Urinary bladder (tissue), 4 donors: ENCODE measurements around the gene CWF19L2. TPM values are rescaled to one million over a fixed set of nuclear protein-coding genes. Genes with fewer than 3 reads are reported as not detected.
"Not testable (repeated sequence)": the region's sequence is repeated elsewhere in the genome, so short reads cannot be mapped to it uniquely, and the experiment has no call there.

Source experiments
- DNase-seq: peaks from one replicate; pipeline ENCODE4 v3.0.0-alpha.2; 2015; ENCODE audit errors: extremely low spot score
- H3K27ac ChIP-seq: one replicate; pipeline ENCODE4 v1.5.1; 2013; ENCODE audit warnings: low read depth, mild to moderate bottlenecking, moderate library complexity
- H3K36me3 ChIP-seq: one replicate; pipeline ENCODE4 v1.6.1; 2013; ENCODE audit warnings: mild to moderate bottlenecking, moderate library complexity; ENCODE audit not compliant: insufficient read depth
- H3K4me1 ChIP-seq: one replicate; pipeline ENCODE4 v1.6.1; 2013; ENCODE audit warnings: mild to moderate bottlenecking, moderate library complexity; ENCODE audit not compliant: insufficient read depth
- H3K4me3 ChIP-seq: one replicate; pipeline ENCODE4 v1.5.1; 2013; ENCODE audit warnings: low read depth, low read length
- WGBS: extraction: QIAGEN DNeasy Blood & Tissue Kit; methylation state at CpG from one replicate; pipeline ENCODE4 v1.1.7; 2013; 5-methylcytosine and 5-hydroxymethylcytosine counted together
- polyA plus RNA-seq: library from polyadenylated mRNA; stranded (reverse); fragments of 200-250 nt; gene quantifications from one replicate; pipeline ENCODE4 v1.2.3, GENCODE V29; 2013
- total RNA-seq: library from RNA; depleted of rRNA; stranded (reverse); fragments of >200 nt; gene quantifications from one replicate; pipeline ENCODE4 v1.2.3, GENCODE V29; 2014
- donor health status: healthy with polysubstance abuse.
- donor health status: healthy.

CWF19L2 gene
- total and polyA plus RNA-seq, 2 donors: 9.1 to 39.2 TPM

DNA sequence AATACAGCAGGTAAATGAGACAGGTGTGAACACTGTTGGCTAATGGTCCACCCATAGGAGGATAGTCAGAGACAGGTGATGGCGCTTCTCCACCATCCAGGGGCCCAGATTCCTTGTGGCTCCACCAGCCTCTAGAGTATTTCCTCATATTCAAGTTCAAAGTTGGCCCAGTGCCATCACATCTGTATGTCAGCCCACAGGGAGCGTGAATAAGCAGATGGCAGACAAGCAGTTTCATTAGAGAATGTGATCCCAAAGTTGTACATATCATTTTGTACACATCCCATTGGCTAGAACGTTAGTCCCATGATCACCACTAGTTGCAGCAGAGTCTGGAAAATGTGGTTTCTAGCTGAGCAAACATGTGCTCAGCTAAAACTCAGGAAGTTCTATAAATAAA is 11.0 kb upstream of the CWF19L2 start:
- no peak overlapping the region for H3K4me3 ChIP-seq
- 50% methylated on average over 3 of the region's 3 CpGs for WGBS
- no peak overlapping the region for H3K27ac ChIP-seq
- no peak for DNase-seq
- no peaks in the 10 kb centered on the region for H3K36me3 ChIP-seq
- no peaks in the 10 kb centered on the region for H3K4me1 ChIP-seq

DNA sequence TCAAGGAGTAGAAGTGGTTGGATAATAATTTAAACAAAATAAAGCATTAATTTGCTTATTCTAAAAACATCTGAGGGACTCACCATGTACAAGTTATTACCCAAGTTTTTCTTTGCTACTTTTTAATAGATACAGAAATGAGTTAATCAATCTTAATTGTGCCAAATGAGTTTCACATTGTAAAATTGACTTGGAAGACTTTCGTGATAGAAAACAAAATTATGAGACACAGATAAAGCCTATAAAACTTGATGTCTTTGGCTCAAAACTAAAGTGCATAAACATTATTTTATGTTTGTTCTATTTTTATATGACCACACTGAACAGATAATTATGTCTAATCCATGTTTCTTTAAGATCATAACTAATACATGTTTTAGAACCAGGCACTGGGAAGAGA is 10.1 kb upstream of the CWF19L2 start:
- Histone ChIP-seq H3K36me3 (no peaks in the 10 kb centered on the region), H3K4me1 (no peaks in the 10 kb centered on the region), H3K4me3 (no peak overlapping the region), H3K27ac (no peak overlapping the region)
- WGBS: 25% methylated on average over 1 of the region's 1 CpG
- DNase-seq: peak; percentile 13

DNA sequence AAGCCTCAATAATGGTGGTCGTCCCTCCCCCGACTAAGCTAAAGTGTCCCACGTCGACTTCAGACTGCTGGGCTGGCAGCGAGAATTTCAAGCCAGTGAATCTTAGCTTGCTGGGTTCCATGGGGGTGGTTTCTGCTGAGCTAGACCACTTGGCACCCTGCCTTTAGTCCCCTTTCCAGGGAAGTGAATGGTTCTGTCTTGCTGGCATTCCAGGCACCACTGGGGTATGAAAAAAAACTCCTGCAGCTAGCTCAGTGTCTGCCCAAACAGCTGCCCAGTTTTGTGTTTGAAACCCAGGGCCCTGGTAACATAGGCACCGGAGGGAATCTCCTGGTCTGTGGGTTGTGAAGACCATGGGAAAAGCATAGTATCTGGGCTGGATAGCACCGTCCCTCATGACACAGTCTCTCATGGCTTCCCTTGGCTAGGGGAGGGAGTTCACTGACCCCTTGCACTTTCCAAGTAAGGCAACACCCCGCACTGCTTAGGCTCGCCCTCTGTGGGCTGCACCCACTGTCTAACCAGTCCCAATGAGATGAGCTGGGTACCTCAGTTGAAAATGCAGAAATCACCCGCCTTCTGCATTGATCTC is 8.7 kb upstream of the CWF19L2 start:
- not testable (repeated sequence) for DNase-seq

DNA sequence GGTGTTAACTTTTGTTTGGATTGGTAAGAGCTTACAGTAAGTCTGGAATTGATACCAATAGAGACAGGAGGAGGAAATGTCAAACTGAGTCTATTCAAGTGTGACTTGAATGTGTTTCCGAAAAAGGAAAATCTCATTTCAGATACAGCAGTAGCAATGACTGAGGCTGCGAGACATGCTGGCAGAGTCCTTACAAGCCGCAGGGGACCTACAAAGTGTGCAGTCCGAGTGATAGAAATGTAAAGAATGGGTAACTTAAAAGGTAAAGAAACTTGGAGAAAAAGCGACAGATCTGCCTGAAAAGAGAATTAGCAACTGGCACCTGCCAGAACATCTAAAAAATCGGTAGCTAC is 444 bp downstream of the CWF19L2 start:
- no peak for DNase-seq
- no peaks in the 10 kb centered on the region for H3K4me1 ChIP-seq
- H3K27ac ChIP-seq: no peak overlapping the region
- H3K36me3 ChIP-seq: peaks cover 2% of the 10 kb centered on the region
- peak overlapping the region; percentile 95 for H3K4me3 ChIP-seq
- under 1% methylated on average over 6 of the region's 6 CpGs for WGBS

More for the DNA sequence above, 8.7 kb upstream of the CWF19L2 start:
- H3K36me3 ChIP-seq, H3K4me1 ChIP-seq, H3K4me3 ChIP-seq, H3K27ac ChIP-seq: not testable (repeated sequence)
- WGBS: 88% methylated on average over 10 of the region's 10 CpGs

DNA sequence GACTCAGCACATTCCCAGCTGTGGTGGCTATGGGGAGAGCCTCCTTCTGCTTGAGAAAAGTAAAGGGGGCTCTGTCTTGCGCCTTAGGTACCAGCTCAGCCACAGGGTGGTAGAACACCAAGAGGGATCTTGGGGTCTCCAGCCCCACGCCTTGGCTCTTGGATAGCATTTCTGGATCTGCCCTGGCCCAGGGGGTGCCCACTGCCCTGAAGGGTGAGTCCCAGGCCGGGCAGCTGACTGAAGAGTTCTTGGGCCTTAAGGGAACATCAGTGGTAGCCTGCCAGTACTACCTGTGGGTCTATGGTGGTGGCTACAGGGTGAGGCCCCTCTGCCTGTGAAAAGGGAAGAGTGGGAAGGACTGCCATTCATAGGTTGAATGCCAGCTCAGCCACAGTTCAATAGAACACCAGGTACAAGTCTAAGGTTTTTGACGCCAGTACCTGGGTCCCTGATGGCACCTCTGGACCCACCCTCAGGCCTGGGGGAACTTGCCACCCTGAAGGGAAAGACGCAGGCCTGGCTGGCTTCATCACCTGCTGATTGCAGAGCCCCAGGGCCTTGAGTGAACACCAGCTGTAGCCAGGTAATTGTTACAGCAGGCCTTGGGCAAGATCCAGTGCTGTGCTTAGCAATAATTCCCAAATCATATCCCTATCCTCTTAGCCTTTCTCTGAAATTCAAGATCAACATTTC is 3.9 kb downstream of the CWF19L2 start:
- Histone ChIP-seq H3K4me1 (no peaks in the 10 kb centered on the region), H3K4me3 (no peak overlapping the region), H3K36me3 (peaks cover 2% of the 10 kb centered on the region), H3K27ac (no peak overlapping the region)
- WGBS: 93% methylated on average over 5 of the region's 5 CpGs
- no peak for DNase-seq

DNA sequence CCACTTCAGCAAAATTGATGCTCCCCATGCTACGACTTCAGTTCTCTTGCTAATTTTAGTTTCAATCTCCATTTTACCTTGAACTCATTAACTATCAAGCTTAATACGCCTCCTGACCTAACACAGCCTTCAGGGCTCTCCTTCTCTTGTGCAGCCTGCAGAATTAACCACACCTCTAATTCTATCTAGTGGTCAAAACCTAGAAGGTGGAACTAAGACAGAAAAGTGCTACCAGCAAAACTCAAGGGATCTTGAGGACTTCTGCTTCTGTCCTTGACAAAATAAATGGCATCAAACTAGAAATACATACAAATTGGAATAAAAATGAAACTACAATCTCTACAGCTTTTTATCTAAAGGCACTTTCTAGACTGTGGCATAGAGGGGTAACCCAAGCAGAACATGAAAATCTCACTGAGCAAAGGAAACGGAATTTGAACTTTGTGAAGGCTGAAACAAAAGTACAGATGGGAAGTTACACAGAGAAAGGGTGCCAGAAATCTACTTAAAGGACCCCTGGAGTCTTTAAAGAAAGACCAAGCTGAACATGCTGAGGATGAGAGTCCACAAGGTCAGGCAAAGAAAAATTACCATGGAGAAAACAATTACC is 10.7 kb downstream of the CWF19L2 start:
- Histone ChIP-seq H3K4me1 (no peaks in the 10 kb centered on the region), H3K27ac (no peak overlapping the region), H3K4me3 (no peak overlapping the region), H3K36me3 (peaks cover 2% of the 10 kb centered on the region)
- 93% methylated on average over 3 of the region's 3 CpGs for WGBS
- no peak for DNase-seq

DNA sequence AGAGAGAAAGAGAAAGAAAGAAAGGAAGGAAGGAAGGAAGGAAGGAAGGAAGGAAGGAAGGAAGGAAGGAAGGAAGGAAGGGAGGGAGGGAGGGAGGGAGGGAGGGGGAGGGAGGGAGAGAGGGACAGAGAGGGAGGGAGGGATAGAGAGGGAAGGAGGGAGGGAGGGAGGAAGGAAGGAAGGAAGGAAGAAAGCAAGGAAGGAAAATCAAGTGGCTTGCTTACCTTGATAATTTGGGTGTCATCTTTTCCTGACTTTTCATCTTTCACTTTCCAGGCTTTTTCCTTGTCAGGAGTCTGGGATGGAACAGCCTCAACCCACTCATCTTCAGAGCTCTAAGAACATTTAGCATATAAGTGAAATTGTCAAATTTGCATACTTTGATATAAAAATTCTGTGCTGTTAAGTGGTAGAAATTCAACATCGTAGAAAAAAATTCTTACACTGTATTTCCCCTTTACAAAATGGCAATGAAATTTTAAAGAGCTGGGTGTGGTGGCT is 14.9 kb downstream of the CWF19L2 start:
- no peak overlapping the region for H3K4me3 ChIP-seq
- 97% methylated on average over 1 of the region's 1 CpG for WGBS
- peaks cover 5% of the 10 kb centered on the region for H3K36me3 ChIP-seq
- H3K4me1 ChIP-seq: no peaks in the 10 kb centered on the region
- no peak for DNase-seq
- H3K27ac ChIP-seq: no peak overlapping the region

DNA sequence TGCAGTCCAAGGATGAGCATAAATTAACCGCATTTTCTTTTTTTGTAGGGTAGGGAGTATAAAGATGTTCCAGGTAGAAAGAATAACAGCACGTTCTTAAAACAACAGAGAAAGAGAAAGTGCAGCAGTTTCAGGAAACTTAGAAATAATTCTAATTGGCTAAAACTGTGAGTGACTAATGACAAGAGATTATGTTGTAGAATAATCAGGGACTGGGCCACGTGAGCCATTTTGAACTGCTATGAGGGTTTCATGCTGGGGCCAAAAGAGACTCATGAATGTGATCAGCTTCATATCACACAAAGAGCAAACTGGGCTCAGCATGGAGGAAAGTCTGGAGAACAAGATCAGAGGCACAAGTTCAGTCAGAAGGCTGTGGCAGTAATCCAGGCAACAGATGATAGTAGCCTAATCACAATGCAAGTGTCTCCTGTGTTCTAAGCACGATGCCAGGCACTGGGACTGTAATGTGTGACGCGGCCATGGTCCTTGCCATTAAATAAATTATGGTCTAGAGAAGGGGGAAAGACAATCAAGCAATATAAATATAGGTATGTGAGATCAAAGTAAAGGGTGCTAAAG is 17.9 kb downstream of the CWF19L2 start:
- 90% methylated on average over 6 of the region's 6 CpGs for WGBS
- Histone ChIP-seq H3K36me3 (peaks cover 3% of the 10 kb centered on the region), H3K4me3 (no peak overlapping the region), H3K27ac (no peak overlapping the region), H3K4me1 (no peaks in the 10 kb centered on the region)
- DNase-seq: no peak

DNA sequence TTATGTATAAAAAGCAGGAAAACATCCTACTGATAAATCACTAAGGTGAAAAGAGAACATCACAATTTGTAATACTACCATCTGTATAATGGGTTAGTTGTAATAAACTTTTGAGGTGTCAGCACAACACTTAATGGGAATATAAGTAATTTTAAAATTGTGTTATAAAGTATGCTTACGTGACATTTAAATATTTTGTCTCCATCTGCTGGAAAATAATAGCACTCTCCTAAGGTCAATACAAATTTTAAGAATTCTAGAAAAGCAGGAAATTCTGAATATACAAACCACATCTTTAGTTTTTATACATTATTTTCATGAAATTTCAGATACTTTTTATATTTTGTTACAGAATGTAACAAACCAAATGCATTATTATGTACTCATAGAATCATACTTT is 19.5 kb downstream of the CWF19L2 start:
- WGBS: 87% methylated on average over 1 of the region's 1 CpG
- Histone ChIP-seq H3K36me3 (peaks cover 3% of the 10 kb centered on the region), H3K4me1 (no peaks in the 10 kb centered on the region), H3K27ac (no peak overlapping the region), H3K4me3 (no peak overlapping the region)
- DNase-seq: no peak

DNA sequence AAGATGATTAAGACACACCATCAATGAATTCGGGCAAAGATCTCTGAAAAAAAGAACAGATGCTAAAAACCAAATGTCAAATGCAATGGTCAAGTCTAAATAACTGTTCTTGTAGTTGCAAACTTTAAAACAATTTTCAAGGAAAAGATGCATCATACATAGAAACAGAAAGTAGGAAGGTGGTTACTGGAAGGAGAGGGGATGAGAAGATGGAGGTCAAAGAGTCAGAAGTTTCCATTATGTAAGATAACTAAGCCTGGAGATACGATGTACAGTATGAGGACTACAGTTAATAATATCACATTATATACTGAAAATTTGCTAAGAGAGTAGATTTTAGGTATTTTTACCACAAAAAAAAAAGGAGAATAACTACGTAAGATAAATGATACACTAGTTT is 27.1 kb downstream of the CWF19L2 start:
- peaks cover 4% of the 10 kb centered on the region for H3K36me3 ChIP-seq
- WGBS: 88% methylated on average over 3 of the region's 3 CpGs
- no peak overlapping the region for H3K4me3 ChIP-seq
- no peak for DNase-seq
- no peaks in the 10 kb centered on the region for H3K4me1 ChIP-seq
- no peak overlapping the region for H3K27ac ChIP-seq

DNA sequence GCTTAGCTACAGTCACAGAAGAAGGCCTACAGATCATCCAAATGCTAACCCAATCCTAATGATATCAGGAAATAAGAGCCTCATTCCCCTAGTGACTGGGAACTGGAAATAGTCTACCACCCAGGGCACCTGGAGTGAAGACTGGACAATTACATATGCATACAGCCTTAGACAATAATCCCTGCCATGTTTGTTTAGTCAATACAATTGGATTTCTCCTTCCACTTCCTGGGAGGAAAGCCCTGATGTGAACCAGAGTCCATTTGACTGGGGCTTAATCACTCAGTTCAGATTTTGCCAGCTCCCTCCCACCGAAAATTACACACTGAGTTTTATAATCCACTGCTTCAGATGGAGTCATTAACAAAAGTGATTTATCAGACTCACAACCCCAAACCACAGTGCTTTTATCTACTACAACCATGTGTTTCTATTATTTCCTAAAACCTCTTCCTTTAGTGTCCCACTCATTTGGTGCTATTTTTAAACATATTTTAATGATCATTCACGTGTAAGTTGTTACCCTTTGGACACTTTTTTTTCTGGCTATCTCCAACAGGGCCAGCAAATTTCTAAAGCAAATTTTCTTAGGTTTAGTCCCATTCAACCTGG is 29.9 kb downstream of the CWF19L2 start:
- no peak overlapping the region for H3K27ac ChIP-seq
- H3K4me1 ChIP-seq: no peaks in the 10 kb centered on the region
- no peak for DNase-seq
- no peak overlapping the region for H3K4me3 ChIP-seq
- peaks cover 4% of the 10 kb centered on the region for H3K36me3 ChIP-seq
- WGBS: 67% methylated on average over 2 of the region's 2 CpGs

DNA sequence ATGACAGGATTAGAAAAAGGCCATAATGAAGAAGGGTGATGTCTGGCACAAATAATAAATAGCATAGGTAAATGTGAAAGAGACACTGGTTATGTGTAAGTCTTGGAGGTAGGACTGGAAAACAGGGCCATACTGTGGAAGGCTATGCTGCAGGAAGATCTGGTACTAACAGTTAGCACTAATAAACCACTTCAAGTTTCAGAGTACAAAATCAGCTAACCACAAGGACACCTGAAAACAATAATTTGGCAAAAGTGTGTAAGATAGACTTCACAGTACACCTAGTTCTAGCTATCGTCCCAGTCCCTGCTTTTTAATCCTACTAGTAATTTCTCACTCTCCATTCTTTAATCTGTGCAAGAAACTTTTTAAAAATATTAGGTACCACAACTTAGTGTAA is 44.3 kb downstream of the CWF19L2 start:
- H3K4me3 ChIP-seq: no peak overlapping the region
- peaks cover 2% of the 10 kb centered on the region for H3K36me3 ChIP-seq
- no peaks in the 10 kb centered on the region for H3K4me1 ChIP-seq
- 90% methylated on average over 1 of the region's 1 CpG for WGBS
- no peak overlapping the region for H3K27ac ChIP-seq
- DNase-seq: no peak

DNA sequence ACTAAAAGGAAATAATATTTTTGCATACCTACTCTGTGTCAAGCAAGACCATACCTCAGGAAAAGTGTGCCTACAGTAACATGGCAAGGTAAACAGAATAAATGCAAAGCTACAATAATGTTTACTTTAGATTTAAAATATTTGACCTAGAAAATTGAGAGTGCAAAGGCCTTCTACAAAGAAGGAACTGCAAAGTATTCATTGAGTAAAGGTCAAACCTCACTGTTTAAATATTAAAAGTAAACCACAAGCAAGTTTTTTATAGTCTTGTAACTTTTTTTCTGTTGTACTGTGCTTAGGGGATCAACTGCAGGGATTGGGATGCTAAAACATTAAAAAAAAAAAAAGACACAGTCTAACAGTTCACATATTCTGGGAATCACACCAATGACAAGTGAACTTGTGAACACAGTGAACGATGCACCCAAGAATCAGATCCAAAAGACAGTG is 48.8 kb downstream of the CWF19L2 start:
- no peaks in the 10 kb centered on the region for H3K36me3 ChIP-seq
- 68% methylated on average over 1 of the region's 1 CpG for WGBS
- no peak for DNase-seq
- H3K4me3 ChIP-seq: no peak overlapping the region
- no peak overlapping the region for H3K27ac ChIP-seq
- no peaks in the 10 kb centered on the region for H3K4me1 ChIP-seq
